HG02870 (cell line): ENCODE results near the gene NRXN3.

ENCODE experiments used
- ATAC-seq: cut with Tn5 transposase; IDR thresholded peaks from one replicate; pipeline ENCODE4 v1.9.1; 2021; ENCODE audit warnings: mild to moderate bottlenecking, moderate library complexity; ENCODE audit not compliant: unreplicated experiment

NRXN3 gene

DNA sequence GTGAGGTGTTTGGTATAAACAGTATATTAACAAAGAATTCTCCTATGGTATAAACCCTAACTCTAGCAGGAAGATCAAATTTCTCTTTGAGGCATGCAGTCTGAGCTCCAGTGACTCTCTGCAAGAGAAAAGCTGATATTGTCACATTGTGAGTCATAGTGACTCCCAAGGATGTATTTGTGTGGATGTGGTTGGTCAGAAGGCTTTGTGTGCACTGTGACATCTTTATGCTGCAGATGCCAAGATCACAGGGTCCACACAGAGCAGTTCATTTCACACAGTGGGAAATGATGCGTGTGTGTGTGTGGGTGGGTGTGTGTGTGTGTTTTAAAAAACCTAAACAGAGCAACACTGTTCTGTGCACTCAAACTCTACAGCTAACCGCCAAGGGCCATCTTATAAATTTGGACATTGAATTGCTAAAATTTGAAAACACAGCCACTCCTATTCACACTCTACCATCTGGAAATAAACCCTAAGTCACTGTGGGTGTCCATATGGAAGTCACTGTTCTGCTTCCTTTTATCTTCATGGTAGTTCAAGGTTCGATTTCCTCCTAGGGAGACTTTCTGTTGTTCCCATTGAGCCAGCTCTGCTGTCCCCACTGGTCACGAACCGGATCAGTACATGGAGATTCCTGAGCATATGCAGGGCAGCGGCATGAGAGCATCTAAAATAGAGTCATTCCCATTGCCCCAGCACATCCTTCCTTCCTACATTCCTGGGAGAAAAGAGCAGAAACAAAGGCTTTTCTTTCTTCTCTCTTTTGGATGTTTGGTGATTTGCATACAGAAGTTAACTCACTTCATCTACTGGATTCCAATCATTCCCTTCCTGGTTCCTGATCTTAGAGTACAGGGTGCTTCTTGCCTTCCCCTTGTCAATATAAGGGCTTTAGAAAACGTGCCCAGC lies 1313.6 kb downstream of the NRXN3 start:
- no peak for ATAC-seq

DNA sequence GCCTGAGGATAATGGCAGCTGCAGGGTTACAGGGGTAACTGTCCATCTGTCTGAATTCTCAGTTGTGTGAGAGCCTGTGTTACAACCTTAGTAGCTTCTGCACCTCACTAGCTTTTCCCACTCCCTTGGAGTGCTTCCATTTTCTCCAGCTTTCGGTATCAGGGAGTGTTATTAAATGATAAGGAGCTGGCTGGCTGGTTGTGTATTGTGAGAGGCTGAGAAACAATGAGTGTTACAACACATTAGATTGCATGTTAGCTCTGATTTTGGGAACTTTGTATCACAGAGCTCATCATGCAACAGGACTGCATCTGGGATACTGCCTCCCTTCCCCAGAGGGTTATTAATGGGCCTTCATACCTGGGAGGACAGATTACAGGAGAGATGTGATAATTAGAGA lies 1317.5 kb downstream of the NRXN3 start:
- no peak for ATAC-seq

DNA sequence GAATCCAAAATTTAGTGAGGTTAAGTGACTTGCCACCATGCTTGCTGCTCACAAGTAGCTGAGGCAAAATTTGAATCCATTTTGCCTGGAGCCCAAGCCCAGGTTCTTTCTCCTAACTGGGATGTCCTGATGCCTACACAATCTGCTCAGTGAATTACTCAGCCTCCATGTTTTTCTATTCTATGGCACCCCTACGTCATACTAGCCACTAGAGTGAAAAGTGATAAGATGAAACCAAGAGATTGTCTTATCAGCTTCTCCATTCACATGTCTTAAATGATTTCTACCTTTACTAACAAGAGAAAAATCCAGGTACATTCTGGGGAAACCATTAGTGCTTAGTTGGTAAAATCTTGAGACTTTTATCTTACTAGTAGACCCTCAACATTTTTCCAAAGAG lies 1321.0 kb downstream of the NRXN3 start:
- no peak for ATAC-seq

DNA sequence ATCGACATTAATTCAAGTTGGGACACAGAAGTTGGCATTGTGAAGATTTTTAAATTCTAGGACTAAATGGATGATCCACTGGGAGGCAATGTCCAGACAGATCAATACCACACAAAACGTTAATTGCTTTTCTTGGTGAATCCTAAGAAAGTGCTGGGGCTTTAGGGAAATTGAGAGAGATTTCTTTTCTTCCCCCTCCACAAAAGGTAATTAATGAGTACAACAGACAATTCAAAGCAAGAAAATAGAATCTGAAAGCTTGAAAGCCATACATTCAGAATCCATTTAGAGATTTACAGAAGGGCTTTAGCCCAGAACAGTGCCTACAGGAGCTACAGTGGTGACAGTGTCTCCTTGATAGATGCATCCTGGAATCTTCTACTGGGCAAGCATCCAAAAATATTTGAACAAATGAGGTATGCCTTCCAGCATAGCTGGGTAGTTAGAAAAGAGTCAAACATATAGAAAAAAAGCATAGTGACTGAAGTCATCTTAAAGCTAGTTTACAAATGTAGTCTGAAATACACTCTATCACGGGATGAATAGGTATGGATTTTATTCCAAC lies 1323.0 kb downstream of the NRXN3 start:
- no peak for ATAC-seq

DNA sequence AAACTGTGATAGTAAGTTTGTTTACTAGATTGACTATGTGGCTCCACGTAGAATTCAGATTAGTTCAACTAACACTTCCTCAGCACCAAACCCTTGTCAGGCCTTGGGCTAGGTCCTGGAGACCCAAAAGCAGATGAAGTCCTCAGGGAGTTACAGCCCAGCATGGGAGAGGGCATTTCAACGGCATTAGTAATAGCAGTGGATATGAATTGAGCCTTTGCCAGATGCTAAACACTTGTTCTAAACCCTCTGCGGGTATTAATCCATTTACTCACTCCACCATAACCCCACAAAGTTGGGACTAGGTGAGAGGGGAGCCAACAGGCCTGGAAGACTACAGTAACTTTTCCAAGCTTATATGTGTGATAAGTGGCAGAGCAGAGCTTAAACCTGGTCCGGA lies 1326.5 kb downstream of the NRXN3 start:
- no peak for ATAC-seq

DNA sequence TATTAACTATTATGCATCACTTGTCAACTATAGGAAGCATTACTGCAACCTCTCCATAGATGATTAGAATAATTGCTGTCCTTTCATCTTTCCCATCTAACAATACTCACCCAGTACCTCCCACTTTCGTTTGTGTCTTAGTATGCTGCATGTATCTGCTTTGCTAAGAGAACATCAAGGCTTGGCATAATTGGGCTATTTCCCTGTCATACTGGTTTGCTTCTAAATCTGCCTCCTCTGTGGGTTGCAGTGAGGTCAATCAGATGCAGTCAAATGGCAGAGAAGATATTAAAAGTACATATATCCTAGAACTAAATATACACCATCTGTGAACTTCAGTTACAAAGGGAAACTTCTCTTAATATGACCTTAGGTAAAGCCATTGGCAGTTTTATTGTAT lies 1330.3 kb downstream of the NRXN3 start:
- no peak for ATAC-seq

DNA sequence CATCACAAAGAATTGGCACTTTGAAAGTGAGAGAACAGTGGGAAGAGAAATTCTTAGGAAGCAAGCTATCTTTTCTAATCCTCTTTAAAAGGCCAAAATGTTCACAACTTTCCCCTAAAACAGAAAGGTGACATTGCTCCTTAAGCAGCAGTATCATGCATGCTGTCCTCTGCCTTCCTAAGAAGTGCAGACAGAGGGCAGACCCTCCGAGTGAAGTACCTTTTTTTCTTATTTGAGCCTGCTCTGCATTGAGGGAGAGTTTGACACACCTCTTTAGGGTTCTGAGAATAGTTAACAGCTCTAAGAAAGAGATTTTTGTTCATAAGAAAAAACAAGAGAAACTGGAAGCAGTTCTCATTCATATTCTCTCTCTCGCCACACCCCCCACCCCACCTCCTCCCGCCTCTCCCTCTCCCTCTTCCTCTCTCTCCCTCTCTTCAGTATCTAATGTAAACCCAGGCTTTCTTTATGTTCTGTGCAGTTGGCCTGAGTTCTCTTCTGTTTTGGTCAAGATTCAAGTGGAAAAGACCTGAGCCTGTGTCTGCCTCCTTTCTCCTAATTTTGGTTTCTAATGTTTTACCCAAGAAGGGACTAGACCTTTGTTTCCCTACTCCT lies 1332.1 kb downstream of the NRXN3 start:
- ATAC-seq, result no peak

DNA sequence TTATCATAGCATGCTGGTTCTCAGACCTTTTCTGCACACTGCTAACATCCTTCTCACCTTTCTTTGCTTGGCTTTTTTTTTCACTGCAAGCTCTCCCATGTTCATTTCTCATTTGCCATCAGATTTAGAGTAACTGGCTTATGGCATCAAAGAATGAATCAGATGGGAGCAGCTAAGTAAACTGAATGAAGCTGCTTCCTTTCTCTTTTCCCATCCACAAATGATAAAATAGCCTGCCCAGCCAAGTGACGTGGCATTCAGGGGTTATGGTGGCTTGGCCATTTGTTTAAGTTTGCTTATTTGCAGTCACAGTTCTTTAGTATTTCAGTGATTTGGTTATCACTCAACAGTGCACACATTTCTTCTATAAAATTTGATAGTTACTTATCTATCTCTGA lies 1332.6 kb downstream of the NRXN3 start:
- no peak for ATAC-seq

DNA sequence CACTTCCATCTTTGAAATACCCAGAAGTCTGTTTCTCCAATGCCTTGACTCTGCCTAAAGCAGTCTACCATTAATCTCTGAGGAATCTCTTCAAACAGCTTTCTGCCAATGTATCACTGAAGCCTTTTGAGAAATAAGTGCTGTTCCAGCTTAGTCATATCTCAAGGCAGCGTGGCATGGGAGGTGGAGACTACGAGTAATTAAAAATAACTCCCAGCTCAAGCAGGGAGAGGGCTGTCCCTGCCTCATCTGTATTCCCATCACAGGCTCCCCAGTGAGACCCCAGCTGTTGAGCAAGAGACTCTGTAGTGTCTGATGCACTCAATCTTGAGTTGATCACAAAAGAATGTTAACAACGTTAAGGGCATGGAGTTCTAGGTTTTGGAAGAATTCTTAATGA lies 1340.5 kb downstream of the NRXN3 start:
- no peak for ATAC-seq

DNA sequence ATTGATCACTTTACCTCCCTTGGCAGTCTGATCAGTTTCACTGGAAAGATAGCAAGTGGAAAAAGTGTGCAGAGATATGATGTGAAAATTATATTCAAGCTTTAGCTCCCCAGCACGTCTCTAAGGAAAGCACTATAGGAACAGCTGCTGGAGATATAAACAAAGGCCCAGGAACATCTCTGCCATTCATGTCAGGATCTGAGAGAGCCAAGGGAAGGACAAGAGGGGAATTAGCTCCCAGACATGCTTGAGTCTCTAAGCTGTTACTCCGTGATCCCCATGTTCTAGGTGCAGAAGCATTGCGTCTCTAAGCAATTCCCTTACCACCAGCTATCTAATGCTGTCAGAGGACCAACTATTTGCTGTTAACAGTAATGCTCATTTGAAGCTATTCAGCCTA lies 1341.0 kb downstream of the NRXN3 start:
- no peak for ATAC-seq

DNA sequence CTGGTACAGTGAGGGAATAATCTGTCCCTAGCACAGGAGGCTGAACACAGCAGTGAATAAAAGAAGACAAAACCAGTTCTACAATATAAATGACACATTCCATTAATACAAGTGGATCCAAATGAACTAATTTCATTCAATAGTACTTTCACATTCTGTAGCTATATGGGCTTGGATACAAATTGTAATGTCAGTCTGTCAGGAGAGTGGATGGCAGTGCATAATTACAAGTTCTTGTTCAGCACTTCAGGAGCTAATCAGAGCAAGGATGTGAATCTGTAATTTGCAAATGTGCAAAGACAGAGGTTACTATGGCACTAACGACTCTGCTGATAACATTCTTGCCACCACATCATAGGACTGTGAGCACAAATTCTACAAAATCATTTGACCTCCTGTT lies 1343.3 kb downstream of the NRXN3 start:
- ATAC-seq, result no peak

DNA sequence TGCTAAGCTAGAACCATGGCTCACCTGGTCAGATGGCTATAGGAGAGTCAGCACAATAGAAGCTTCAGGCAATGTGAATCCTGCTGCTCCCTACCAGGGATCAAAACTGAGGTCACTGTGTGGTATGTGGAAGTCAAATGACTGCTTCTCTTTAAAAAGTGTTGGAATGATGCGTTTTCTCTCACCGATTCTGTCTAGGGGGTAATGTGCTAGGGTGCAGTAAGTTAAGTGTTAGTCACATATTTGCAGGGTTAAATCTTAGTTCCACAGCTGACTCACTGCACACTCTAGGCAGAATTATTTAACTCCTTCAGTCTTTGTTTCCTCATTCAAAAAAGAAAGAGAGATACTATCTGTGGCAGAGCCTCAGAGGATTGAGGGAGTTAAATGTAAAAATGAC lies 1344.5 kb downstream of the NRXN3 start:
- no peak for ATAC-seq

DNA sequence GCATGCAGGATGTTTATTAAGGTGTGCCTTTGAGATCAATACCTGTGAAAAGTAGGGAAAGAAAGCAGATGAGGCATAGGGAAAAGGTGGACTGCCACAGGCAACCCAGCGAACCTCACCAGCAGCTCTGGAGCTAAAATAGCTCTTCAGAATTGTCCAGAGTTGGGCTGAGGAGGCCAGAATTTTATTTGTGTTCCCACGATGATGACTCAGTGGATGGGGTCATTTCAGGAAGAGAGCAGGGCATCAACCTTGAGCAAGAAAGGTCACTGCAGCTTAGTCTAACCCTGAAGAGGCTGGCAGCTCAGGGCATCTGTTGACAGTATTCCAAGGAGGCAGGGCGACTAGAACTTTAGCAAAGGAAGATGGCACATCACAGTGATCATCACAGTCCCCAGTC lies 1345.0 kb downstream of the NRXN3 start:
- no peak for ATAC-seq

DNA sequence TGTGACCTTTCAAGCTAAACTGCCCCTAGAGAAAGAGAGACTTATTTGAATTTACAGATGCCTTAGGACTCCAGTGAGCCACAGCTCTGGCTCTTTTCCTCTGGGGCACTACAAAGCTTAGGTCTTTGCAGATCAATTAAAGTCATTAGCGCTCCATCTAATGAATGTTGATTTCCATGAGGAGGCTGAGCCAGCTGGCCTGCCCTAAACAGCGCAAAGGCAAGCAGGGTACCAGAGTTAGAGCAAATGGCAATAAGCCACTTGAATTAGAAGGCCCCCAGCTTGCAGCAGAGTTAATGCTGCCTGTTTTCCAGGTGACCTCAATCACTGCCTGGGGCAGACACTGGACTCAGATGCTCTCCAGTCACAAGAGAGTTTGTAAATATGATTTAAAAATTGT lies 1345.8 kb downstream of the NRXN3 start:
- ATAC-seq, result no peak

DNA sequence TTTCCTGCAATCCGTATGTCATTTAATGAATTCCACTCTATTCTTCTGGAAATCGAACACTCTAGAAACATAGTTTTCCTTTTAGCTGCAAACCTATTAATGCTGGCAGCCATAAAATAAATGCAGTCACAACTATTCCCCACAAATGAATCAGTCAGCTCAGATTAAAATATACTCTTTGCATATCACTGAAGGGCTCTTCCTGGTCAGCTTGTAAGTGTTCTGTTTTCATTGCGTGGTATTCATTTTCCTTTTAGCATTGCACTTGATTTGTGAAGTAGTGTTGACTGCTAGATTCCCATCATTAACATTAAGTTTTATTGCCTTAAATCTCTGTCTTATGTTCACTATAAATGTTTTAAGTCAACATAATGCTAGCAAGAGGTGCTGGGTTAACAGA lies 1355.2 kb downstream of the NRXN3 start:
- ATAC-seq, result no peak

DNA sequence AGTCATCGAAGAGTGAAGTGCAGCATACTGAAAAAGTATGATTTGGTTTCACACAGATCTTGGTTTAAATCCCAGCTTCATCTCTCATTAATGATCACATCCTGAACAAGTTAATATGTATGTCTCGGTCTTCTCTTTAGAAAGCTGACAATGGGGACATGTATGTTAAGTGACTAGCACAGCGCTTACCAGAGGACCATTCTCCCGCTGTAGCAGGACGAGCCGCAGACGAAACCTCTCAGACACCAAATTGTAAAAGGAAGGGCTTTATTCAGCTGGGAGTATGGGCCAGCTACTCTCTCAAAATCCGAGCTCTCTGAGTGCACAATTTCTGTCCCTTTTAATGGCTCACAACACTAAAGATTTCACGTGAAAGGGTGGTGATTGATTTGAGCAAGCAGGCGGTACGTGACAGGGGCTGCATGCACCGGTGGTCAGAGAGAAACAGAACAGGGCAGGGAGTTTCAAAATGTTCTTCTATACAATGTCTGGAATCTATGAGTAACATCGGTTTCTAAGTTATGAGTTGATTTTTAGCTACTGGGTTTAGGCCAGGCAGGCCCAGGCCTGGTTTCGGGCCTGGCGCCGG lies 1358.7 kb downstream of the NRXN3 start:
- no peak for ATAC-seq

DNA sequence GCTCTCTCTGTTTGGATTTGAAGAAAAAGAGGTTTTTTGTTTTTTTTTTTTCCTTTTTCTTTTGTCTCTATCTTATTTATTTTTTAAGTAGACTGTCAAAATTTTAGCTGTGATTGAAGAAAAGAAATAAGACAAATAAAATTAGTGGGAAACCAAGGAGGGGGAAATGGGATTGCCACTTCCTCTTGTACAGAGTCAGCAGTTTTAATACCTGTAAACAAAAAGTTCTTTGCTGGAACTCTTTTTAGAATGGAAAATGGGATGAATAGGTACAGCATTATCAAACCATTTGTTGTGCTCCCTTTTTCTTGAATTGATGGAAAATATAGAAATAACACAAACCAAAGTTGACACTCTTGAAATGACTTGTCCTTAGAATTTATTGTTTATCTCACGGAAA lies 1360.4 kb downstream of the NRXN3 start:
- ATAC-seq, result no peak

DNA sequence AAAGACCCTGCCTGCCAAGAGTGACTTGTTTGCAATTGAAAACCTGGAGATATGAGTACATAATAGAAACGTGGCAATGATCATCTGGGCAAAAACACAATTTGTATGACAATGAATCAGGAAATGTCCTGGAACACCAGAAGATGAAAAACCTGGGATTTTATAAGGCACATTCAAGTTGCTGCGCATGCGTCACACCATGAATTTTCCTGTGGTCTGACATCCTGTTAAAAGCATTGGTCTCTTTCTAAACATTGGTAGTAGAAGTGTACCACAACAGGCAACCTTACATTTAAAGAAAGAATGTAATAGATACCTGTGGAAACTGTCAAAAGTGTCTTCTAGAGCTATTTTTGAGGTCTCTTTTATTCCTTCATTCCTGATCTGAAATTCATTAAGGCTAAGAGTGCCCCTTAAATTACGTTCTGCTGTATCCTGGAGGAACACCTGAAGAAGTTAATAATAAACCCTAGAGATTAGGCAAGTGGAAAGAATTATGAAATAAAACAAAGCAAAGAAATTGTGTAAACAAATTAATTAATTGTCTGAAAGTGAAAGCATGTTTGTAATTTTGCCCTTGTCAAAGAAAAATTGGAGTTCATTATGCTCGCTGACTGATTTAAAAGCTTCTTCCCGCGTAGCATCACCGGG lies 1364.7 kb downstream of the NRXN3 start:
- ATAC-seq, result no peak

DNA sequence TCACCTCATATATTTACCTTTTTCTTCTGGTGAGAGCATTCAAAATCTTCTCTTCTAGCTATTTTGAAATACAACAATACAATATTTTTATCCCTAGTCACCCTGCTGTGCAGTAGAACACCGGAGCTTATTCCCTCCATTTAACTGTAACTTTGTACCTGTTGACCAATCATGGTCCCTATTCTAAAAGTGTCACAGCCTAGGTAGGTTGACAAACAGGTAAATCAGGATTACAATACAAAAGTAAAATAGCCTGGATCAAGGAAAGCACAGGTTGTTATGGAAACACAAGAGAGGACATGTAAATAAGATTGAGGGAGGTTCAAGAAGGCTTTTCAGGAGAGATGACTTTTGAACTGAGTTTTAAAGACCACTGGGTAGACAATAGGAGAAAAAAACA lies 1370.2 kb downstream of the NRXN3 start:
- no peak for ATAC-seq

DNA sequence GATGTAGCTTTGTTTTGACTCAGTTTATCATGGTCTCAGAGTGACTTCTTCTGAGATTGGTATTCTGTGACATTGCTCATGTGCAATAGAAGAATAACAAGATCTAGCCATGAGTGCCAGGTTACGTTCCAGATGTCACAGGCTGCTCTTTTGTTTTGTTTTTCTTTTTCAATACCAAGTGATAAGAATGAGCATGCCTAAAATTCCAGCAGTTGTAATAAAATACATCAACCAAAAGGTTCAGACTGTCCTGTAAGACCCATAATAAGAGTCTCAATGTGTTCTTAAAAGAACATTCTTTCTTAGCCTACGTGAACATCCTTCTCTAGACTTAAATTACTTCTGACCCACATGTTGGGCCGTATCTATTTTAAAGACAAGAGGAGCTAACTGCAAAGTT lies 1371.9 kb downstream of the NRXN3 start:
- no peak for ATAC-seq

DNA sequence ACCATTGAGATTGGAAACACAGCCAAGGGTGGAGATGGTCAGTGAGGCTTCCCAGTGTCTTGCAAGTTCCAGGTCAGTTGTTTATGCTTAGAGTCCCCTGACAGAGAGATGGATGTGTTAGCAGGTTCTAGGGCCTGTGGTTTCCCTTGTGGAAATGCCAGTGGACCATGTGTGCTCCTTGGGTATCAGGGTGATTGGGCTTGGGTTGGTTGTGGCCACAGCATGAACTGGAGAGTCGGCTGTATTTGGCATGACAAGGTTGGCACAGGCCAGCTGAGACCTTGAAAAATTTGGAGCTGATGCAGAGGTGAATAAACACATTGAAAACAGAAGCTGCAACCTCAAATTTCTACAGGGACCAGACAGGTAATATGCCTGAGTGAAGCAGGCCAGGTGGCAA lies 1373.2 kb downstream of the NRXN3 start:
- no peak for ATAC-seq
